IPS DF 6.9 (cell line): ENCODE measurements around the gene DHX15.

ENCODE experiments used
- DNase-seq: peaks from one replicate; pipeline ENCODE4 v3.0.0-alpha.2; 2013; ENCODE audit warnings: low read depth, low spot score
- H3K27ac ChIP-seq: one replicate; pipeline ENCODE4 v1.5.1; 2013; ENCODE audit warnings: low read length, control low read depth
- H3K27me3 ChIP-seq: 2 replicates; pipeline ENCODE4 v1.6.1; 2013; ENCODE audit warnings: mild to moderate bottlenecking, low read length; ENCODE audit not compliant: control insufficient read depth, insufficient read depth
- H3K36me3 ChIP-seq: 2 replicates; pipeline ENCODE4 v1.6.1; 2013; ENCODE audit warnings: low read length; ENCODE audit not compliant: control insufficient read depth, insufficient read depth
- H3K4me1 ChIP-seq: 2 replicates; pipeline ENCODE4 v1.6.1; 2013; ENCODE audit warnings: low read length; ENCODE audit not compliant: control insufficient read depth, insufficient read depth
- H3K4me3 ChIP-seq: 2 replicates; pipeline ENCODE4 v1.5.1; 2013; ENCODE audit warnings: mild to moderate bottlenecking, low read length
- H3K9me3 ChIP-seq: 2 replicates; pipeline ENCODE4 v1.6.1; 2013; ENCODE audit warnings: low read length, inconsistent platforms; ENCODE audit not compliant: control insufficient read depth, insufficient read depth
- WGBS: extraction: QIAGEN DNeasy Blood & Tissue Kit; methylation state at CpG from one replicate; pipeline ENCODE4 v1.1.7; 2013; ENCODE audit warnings: mixed read lengths, missing lambda C conversion rate; ENCODE audit not compliant: insufficient read length, insufficient coverage; 5-methylcytosine and 5-hydroxymethylcytosine counted together

DHX15 gene

GRCh38 chr4:24547979-24548378, 36.4 kb downstream of the DHX15 start:
- H3K27me3 ChIP-seq: no peaks in the 10 kb centered on the region
- H3K9me3 ChIP-seq: no peaks in the 10 kb centered on the region
- no peaks in the 10 kb centered on the region; the same call in 1 of the 2 replicates for H3K36me3 ChIP-seq
- WGBS: no CpG with 5 or more reads among the region's 11 CpGs
- H3K27ac ChIP-seq: no peak overlapping the region
- peaks cover 3% of the 10 kb centered on the region; the same call in 1 of the 2 replicates for H3K4me1 ChIP-seq
- H3K4me3 ChIP-seq: no peak overlapping the region
- no peak for DNase-seq

- H3K9me3 ChIP-seq: no peaks in the 10 kb centered on the region
- H3K4me3 ChIP-seq: no peak overlapping the region
- peaks cover 2% of the 10 kb centered on the region; the same call in 1 of the 2 replicates for H3K4me1 ChIP-seq
- no peak overlapping the region for H3K27ac ChIP-seq
- peaks cover 2% of the 10 kb centered on the region; the same call in 1 of the 2 replicates for H3K36me3 ChIP-seq
- no peak for DNase-seq
- H3K27me3 ChIP-seq: no peaks in the 10 kb centered on the region
- no CpG with 5 or more reads among the region's 4 CpGs for WGBS
Observed at GRCh38 chr4:24544208-24544988, 40.0 kb downstream of the DHX15 start.

DNA sequence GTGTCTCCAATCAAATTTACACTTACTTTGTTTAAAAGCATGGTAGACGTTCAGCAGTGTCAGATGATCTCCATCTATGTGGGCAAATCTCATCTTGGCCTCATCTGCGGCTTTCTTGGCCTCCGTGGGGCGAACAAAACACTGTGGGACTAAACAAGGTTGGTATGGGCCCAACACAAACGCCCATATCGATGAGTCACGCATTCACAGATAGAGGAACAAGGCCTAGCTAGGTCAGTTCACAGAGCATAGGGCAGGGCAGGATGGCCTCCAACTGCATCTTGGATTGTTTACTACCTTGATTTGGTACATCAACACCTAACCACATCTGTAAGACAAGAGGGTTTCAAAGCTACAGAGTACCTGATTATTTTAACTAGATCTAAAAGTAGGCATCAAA, 47.3 kb downstream of the DHX15 start:
- no peak for DNase-seq
- Histone ChIP-seq H3K4me3 (no peak overlapping the region), H3K27me3 (no peaks in the 10 kb centered on the region), H3K27ac (no peak overlapping the region), H3K4me1 (no peaks in the 10 kb centered on the region), H3K36me3 (peaks cover 2% of the 10 kb centered on the region; the same call in 1 of the 2 replicates), H3K9me3 (no peaks in the 10 kb centered on the region)
- no CpG with 5 or more reads among the region's 7 CpGs for WGBS

GRCh38 chr4:24535399-24535798, 49.0 kb downstream of the DHX15 start:
- Histone ChIP-seq H3K4me3 (no peak overlapping the region), H3K9me3 (no peaks in the 10 kb centered on the region), H3K4me1 (no peaks in the 10 kb centered on the region), H3K36me3 (peaks cover 2% of the 10 kb centered on the region; the same call in 1 of the 2 replicates), H3K27me3 (no peaks in the 10 kb centered on the region), H3K27ac (no peak overlapping the region)
- DNase-seq: no peak
- WGBS: no CpG with 5 or more reads among the region's 3 CpGs

DNA sequence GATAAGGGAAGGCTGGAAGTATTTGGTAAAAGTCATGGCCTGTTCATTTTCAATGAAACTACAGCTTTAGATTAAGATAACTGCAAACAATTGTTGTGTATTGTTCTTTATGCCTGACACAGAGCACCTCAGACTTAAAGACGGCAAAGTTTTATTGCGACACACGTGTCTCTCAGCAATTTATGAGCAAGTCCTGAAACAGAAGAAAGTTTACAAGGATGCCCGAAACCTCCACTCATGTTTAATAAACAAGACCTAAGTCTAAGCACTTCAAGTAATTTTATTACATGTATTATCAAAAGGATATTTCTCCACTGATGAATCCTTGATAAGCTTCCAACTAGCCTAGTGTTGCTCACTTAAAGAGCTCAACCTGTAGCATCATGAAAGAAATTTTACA, 51.0 kb downstream of the DHX15 start:
- H3K27ac ChIP-seq: no peak overlapping the region
- H3K36me3 ChIP-seq: peaks cover 4% of the 10 kb centered on the region; the same call in 1 of the 2 replicates
- no peak for DNase-seq
- no CpG with 5 or more reads among the region's 4 CpGs for WGBS
- no peaks in the 10 kb centered on the region for H3K9me3 ChIP-seq
- no peak overlapping the region for H3K4me3 ChIP-seq
- H3K4me1 ChIP-seq: no peaks in the 10 kb centered on the region
- H3K27me3 ChIP-seq: no peaks in the 10 kb centered on the region

- no peak for DNase-seq
- H3K27ac ChIP-seq: no peak overlapping the region
- H3K27me3 ChIP-seq: no peaks in the 10 kb centered on the region
- H3K9me3 ChIP-seq: no peaks in the 10 kb centered on the region
- WGBS: no CpG with 5 or more reads among the region's 2 CpGs
- no peak overlapping the region for H3K4me3 ChIP-seq
- H3K36me3 ChIP-seq: peaks cover 8% of the 10 kb centered on the region; the same call in 1 of the 2 replicates
- H3K4me1 ChIP-seq: no peaks in the 10 kb centered on the region
Observed at GRCh38 chr4:24529555-24529954, 54.8 kb downstream of the DHX15 start.

- Histone ChIP-seq H3K27ac (no peak overlapping the region), H3K4me3 (no peak overlapping the region), H3K4me1 (no peaks in the 10 kb centered on the region), H3K9me3 (no peaks in the 10 kb centered on the region), H3K27me3 (no peaks in the 10 kb centered on the region), H3K36me3 (peaks cover 8% of the 10 kb centered on the region; the same call in 1 of the 2 replicates)
- no CpG with 5 or more reads among the region's 3 CpGs for WGBS
- DNase-seq: no peak
Observed at GRCh38 chr4:24527371-24527770, 57.0 kb downstream of the DHX15 start.

DNA sequence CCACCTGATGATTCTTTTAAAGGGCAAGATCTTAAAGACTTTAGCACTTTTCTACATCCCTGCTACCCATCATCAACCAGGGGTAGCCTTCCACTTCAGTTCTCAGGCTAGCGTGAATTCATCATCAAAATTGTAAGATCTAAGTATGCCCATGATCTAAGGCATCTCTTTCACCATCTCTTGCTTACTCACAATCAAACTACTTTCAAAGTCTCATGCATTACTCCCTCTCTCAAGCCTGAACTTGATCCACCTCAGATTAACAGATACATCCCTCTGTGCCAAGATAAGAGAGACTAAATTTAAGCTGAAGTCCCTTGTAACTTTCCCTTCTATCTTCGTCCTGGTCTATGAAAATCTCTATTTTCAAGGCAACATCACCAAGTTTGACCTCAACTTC, 62.8 kb downstream of the DHX15 start:
- H3K36me3 ChIP-seq: peaks cover 2% of the 10 kb centered on the region; the same call in 1 of the 2 replicates

DNA sequence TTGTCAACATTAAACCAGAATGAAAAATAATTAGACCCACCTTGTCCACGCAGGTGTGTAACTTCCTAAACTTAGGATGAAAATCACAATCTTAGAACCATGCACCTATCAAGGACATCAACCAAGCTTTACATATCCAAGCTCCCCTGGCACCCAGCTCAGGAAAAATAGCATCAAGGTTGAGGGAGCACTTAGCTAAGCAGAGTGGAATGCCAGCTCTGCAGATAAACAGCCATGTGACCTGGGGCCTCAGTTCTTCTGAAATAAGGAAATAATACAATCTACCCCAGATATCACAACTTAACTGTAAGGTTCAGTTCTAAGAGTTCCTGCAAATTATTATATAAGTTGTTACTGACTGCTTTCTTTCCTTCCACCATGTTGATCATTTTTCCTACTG, 64.7 kb downstream of the DHX15 start:
- Histone ChIP-seq H3K27me3 (no peaks in the 10 kb centered on the region), H3K4me1 (no peaks in the 10 kb centered on the region; the same call in 1 of the 2 replicates), H3K27ac (no peak overlapping the region), H3K36me3 (no peaks in the 10 kb centered on the region), H3K4me3 (no peak overlapping the region), H3K9me3 (no peaks in the 10 kb centered on the region)
- DNase-seq: no peak
- no CpG with 5 or more reads among the region's 1 CpG for WGBS

More for the DNA sequence above, 62.8 kb downstream of the DHX15 start:
- no peak overlapping the region for H3K27ac ChIP-seq
- DNase-seq: no peak
- H3K4me1 ChIP-seq: no peaks in the 10 kb centered on the region; the same call in 1 of the 2 replicates
- no CpG with 5 or more reads among the region's 2 CpGs for WGBS
- H3K4me3 ChIP-seq: no peak overlapping the region
- no peaks in the 10 kb centered on the region for H3K27me3 ChIP-seq
- no peaks in the 10 kb centered on the region for H3K9me3 ChIP-seq

DNA sequence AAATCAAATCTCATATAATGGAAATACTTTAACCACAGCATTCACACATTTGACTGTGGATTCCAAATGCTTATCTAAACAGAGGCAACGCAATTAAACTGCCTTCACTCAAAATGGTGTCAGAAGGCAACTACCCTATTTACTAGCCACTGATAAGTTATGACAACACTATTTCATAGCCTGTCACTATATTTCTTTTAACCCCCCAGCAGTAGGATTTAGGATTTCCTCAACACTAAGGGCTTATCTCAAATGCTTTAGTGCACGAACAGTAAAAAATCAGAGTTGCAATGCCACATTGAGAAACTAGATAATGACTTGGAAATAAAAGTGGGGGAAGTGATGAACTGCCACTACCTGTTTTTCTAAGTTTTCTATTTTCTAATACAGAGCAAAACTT, 66.7 kb downstream of the DHX15 start:
- no peak overlapping the region for H3K27ac ChIP-seq
- no peaks in the 10 kb centered on the region for H3K36me3 ChIP-seq
- no CpG with 5 or more reads among the region's 2 CpGs for WGBS
- no peaks in the 10 kb centered on the region for H3K9me3 ChIP-seq
- H3K4me3 ChIP-seq: no peak overlapping the region
- H3K4me1 ChIP-seq: no peaks in the 10 kb centered on the region; the same call in 1 of the 2 replicates
- no peaks in the 10 kb centered on the region for H3K27me3 ChIP-seq
- DNase-seq: no peak

DNA sequence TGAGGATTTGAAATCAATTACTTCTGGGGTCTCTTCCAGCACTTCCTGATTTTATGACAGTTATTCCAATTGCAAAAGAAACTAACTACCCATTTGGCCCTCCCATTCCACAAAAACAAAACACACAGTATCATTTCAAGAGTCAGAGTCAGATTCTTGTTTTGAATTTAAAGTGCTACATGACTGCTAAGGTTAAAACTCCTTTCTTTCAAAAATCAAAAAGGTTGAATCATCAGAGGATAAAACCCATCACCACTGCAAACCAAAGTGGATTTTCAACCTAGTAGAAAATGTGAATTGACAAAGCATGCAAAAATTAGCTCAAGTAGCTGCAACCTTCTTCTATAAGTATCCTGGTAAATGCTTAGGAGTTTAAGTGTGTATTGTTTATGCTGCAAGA, 67.4 kb downstream of the DHX15 start:
- no peaks in the 10 kb centered on the region; the same call in 1 of the 2 replicates for H3K4me1 ChIP-seq
- DNase-seq: no peak
- no peaks in the 10 kb centered on the region for H3K9me3 ChIP-seq
- H3K4me3 ChIP-seq: no peak overlapping the region
- no peaks in the 10 kb centered on the region for H3K36me3 ChIP-seq
- no peak overlapping the region for H3K27ac ChIP-seq
- H3K27me3 ChIP-seq: no peaks in the 10 kb centered on the region
